CD4-positive, alpha-beta T cell treated with Interleukin-21 for 1 hour (primary cell): Measurements from ENCODE around the gene MEGF9.

ENCODE experiments used
- DNase-seq: peaks from one replicate; pipeline ENCODE4 v3.0.0-alpha.2; 2020

MEGF9 gene

DNA sequence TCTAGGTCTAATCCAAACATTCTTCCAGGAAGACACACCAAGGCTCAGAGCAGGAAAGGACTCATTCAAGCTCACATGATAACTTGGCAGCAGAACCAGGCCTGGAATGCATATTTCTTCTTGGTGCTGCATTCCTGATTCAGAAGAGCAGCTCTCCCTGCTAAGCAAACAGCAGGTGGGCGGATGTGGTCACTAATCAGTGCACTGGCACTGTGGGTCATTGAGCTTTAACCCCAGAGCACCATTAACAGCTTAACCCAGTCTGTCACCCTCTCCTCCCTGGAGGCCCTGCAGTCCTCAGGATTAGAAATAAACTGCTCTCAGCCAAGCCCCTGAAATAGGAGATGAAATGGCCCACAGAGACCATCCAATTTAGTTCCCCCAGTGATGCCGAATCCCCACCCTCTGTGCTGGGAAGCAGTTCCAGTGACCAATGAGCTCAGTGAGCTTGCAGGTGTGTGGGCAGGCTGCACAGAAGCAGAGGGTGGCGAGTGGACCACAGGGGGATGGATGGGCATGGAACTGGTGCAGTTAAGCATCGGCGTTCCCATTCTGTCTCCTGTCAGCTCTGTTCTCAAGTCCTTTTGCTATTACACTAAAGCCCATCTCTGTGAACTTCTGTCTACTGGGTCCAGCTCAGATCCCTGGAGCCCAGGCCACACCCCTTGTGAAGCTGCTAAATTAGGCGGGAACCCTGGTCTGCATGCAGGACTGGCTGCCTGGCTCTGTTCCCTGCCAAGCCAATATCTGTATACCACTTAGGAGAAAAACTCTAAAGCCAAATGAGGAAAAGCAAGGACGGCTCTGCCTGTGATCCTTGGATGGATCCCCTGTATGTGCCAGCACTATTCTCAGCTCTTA lies 16.6 kb upstream of the MEGF9 start:
- no peak for DNase-seq

DNA sequence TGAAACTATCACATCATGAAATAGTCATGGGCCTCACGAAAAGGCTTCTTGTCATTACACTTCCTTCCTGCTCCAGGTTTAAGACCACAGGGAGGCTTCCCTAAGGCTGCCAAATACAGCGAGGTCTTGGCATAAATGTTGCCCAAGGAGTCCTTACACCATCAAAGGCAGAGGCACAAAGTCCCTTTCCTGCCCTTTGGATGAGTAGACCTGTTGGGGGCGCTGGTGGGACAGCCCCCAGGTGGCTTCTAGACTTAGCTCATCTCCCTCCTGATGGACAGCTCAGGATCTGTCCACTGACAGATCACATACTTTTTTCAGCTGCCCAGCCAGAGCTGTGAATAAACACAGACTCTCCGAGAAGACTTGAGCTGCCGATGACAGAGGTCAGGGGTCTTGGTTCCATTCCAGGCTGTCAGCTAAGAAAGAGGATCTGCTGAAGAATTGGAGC lies 15.5 kb upstream of the MEGF9 start:
- DNase-seq, result no peak

DNA sequence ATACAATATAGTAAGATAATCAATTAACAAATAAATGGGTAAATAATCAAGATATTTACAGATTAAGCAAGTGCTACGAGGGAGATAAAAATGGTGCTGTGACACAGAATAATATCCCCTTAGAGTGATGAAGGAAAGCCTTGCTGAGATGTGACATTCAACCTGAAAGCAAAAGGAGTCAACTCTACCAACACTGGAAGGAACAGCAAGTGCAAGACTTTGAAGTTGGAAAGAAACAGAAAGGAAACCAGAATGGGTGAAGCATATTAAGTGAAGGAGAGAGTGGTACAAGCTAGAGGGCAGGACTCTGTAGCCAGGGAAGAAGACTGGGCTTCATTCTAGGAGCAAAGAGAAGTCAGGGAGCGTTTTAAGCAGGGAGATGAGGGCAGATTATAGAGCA lies 12.2 kb upstream of the MEGF9 start:
- DNase-seq, result no peak

DNA sequence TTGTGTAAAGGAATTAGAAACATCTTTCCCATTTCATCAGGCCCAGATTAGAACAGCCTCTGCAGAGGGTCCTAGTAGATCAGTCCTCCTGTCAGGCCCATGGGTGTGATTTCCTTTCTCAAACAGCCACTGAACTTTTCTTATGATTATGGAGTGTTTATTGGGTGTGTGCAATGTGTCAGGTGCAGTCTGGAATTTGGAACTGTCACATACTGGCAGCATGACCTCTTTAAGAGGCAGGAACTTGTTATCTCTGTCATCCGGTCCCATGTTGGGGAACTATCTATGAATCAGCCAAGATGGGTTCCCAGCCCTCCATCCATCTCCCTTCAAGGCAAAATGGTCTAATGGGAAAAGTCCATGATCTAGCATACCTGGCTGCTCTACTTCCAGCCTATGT lies 11.6 kb upstream of the MEGF9 start:
- DNase-seq, result no peak

DNA sequence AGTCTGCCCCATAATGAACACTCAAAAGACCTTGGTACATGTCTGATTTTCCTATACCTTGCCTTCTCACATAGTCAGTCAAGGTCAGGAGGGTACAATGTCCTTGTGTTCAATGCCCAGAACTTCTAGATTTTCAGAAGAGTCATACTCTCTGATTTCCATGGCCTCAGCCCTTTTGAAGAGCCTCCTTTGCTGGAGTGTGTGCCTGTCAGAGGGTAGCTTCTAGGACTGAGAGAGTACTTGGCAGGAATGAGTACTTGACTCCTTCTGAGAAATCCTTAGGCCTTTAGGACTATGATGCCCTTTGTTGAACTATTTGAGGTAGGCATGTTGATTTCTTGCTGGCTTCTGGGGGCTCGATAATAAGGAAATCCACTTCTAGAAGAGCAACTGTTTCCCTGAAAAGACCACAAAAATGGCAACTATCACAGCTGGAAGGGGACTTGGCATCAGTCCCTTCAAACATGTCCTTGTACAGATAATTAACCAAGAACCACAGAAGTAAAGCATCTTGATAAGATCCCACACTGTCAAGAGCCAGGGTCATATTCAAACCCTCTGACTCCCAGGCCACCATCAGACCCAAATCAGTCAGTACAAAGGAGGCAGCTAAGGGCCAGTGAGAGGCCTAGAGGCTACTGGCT lies 10.6 kb upstream of the MEGF9 start:
- DNase-seq, result no peak

DNA sequence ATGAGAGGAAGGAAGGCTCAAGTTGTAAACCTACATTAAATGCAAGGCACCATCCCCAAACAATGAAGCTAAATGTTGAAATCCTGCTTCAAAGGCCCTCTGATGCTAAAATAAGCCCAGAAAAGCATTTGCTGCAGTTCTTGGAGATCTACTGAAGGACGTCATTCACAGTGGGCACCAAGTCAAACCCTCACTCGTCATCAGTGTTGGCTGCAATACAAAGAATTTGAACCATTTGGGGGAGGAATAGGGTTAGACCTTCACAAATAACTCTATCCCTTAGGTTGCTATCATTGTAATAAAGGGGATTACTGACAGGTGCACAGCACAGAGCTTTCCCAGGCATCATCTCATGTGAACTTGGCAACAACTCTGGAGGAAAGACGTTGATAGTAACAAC lies 9.3 kb upstream of the MEGF9 start:
- DNase-seq, result no peak

DNA sequence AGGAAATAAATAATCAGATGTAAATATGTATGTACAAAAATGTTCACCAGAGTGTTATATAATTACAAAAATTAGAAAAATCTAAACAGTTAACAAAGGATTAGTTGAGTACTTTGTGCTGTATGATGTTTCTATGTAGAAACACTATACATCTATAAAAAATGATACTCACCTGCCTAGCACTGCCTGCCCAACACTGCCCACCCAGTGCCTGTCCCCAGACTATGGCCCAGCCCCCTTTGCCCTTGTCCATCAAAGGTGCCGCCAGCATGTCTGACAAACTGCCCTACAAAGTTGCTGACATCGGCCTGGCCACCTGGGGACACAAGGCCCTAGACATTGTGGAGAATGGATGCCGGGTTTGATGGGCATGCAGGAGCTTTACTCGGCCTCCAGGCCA lies 6.1 kb upstream of the MEGF9 start:
- no peak for DNase-seq

- no peak for DNase-seq
These were observed 4.0 kb upstream of the MEGF9 start for GRCh38 chr9:120718316-120718715.

DNA sequence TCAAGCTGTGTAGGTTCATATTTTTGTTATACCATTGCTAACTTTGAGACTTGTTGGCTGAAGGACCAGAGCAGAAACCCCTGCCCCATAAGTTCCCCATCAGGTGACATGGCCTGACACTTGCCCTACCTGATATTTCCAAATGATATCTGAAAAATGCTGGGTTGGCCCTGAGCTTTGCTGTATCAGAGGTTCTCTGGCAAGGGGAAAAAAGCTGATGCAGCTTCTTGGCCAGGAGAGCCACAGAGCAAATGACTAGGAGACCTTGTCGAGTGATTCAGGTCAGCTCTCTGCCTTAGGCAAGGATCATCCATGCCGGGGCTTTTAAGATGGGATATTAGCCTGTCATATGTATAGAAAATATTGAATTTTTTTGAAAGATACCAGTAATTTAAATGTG lies 2.9 kb upstream of the MEGF9 start:
- DNase-seq, result no peak

DNA sequence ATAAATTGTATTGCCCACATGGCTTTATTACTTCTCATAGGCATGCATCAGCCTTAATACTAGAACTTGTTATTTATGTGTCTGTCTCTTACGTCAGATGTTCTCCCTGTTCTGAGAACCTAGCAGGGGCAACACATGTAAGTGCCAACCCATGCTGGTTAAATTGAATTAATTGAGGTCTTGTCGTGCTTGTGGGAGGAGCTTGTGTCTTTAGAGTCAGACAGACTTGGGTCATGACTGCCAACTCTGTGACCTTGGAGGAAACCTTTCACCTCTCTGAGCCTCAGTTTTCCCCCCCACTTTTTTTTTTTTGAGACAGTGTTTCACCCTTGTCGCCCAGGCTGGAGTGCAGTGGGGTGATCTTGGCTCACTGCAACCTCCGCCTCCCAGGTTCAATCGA lies 2.2 kb upstream of the MEGF9 start:
- no peak for DNase-seq

GRCh38 chr9:120715389-120715924 lies 1.2 kb upstream of the MEGF9 start:
- no peak for DNase-seq

- no peak for DNase-seq
These were observed 647 bp upstream of the MEGF9 start for GRCh38 chr9:120714846-120715388.

GRCh38 chr9:120713257-120714087 lies 798 bp downstream of the MEGF9 start:
- DNase-seq, result no peak

DNA sequence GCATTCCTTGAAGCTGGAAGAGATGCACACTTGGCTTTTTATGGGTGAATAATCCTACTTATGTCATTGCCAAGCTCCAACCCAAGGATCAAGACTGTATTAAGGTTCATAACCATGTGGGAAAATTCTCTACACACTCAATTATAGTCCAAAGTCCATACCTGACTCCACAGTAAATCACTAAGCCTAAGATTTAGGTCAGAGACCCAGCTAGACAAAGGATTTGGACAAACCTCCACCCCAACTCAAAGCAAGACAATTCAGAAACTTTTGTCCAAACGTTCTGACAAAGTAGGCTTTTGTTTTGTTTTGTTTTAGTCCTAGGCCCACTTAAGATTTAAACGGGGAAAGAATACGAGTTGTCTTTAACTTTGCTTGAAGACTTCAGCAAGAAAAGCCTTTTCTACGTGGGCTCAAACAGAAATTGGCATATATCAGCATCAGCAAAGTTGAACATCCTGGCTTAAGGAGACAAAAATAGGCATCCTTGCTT lies 1.7 kb downstream of the MEGF9 start:
- no peak for DNase-seq

DNA sequence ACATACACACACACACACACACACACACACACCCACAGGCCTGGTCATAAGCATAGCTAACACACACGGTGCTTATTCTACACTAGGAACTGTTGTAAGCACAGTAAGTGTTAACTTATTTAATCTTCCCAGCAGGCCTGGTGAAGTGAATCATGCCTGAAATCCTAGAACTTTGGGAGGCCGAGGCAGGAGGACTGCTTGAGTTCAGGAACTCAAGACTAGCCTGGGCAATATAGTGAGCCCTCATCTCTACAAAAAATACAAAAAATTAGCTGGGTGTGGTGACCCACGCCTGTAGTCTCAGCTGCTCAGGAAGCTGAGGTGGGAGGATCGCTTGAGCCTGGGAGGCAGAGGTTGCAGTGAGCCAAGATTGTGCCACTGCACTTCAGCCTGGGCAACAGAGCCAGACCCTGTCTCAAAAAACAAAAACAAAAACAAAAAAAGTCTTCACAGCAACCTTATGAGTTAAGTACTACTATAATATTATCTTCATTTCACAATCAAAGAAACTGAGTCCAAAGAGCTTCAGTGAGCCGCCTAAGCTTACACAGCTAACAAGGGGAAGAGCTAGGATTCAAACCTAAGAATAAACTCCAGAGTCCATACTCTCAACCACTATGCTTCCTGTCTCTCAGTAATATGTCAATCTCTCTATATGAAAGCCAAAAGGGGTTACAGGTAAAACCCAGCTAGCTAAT lies 2.3 kb downstream of the MEGF9 start:
- no peak for DNase-seq

GRCh38 chr9:120711354-120711753 lies 2.9 kb downstream of the MEGF9 start:
- DNase-seq, result no peak

DNA sequence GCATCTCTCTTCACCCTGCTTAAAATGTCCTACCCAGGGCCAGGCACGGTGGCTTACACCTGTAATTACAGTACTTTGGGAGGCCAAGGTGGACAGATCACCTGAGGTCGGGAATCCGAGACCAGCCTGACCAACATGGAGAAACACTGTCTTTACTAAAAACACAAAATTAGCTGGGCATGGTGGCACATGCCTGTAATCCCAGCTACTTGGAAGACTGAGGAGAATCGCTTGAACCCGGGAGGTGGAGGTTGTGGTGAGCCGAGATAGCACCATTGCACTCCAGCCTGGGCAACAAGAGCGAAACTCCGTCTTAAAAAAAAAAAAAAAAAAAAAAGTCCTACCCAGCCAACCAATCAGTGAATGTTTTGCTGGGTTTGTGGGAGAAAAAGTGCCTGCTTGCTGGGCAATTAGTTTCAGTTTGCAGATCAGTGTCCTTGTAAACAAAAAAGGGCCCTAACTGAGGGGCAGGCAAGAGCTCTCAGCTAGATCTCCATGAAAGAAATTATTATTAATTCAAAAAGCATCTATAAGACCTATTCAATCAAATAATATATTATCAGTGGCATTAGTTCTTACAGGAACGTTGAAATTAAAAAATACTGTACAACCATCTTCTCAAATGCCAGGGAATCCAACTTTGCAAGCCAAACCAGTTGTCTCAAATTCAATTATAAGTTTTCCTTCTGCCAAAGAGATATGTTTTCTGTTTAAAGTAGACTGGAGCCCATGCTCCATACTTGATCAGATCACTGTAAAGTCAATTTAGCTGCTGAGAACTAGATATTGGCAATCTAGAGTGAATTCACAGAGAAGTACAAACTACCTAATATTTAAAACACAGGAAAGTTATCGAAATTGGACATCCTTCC lies 3.9 kb downstream of the MEGF9 start:
- peak; percentile 76 for DNase-seq

- DNase-seq, result no peak
These were observed 5.6 kb downstream of the MEGF9 start for GRCh38 chr9:120708526-120709224.

DNA sequence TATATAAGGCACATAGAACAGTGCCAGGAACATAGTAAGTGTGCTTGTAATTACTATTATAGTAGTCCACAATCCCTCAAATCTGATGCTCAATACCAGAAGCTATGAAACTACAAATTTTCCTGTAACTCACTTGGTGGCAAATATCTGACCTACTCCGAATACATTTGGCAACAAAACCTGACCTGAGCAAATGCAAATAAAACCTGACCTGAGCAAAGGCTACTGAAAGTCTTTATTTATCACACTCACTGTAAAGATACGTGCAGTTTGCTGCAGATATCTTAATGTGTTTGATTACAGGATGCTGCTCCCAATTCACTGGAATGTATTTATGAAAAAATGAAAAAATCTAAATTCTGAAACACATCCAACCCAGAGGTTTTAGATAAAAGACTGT lies 7.1 kb downstream of the MEGF9 start:
- DNase-seq, result no peak

- DNase-seq, result no peak
These were observed 9.1 kb downstream of the MEGF9 start for GRCh38 chr9:120705174-120705573.

DNA sequence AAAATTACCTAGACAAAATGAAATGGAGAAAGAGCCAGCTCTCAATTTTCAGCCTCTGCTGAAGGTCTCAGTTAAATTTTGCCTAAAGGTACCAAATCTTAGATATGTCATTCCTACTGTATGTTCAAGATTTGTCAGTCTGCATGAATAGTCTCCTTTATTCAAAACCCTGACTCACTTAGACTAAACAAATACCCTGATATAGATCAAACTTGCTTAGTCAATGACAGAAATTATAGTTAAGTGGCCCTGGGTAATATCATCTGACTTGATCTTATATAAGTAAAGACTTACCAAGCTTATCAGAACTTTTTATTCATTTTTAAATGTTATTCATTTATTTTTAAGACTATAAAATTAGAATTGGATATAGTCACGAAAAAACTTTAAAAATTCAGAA lies 12.2 kb downstream of the MEGF9 start:
- DNase-seq, result no peak
